ENCODE measurements around the gene CREBZF. TPM values are rescaled to one million over a fixed set of nuclear protein-coding genes. Genes with fewer than 3 reads are reported as not detected.

CREBZF gene
- total and polyA plus RNA-seq, 9 of the 15 experiments (the other 6 are each of a cell fraction or from before 2014, with no cell fraction given) = 7.2 to 70.2 (median 40.5) TPM

DNA sequence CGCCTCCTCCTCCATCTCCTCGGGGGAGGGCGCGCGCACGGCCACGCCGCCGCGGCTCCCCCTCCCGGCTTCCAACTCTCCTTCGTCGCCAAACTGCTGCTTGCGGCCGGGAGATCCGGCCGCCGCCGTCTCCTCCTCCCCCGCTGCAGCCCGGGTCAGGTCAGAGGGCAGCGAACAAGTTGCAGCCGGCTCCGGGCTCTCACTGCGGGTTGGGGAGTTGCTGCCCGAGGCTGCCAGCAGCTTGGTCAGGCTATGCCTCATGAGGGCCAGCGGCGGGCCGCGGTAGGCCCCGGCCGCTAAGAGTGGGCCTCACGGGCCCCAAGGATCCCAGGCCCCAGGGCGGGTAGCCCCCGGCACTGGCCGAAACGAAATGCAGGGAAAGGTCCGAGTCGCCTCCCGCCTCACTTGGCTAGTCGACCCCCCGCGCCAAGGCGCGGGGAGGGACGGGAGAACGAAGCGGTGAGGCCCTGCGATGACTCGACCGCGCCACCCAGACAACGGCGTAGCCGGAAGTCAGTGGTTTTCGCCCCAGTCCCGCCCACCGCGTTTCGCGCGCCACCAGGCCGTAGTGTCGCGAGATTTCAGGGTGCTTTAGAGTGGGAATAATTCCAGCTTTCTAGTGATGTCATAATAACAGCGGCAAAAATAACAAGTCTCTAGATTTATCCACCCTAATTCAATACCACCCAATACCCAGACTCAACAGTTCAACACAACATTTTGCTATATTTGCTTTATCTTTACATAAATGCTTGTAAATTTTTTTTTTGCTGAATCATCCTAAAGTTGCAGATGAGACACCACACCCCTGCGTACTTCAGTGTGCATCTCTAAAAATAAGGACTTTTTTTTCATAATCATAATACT lies at the start of gene CREBZF (continued):
- TF ChIP-seq ZNF12 (CRISPR knock-in tag; IDR thresholded peaks at IDR 0.05) = 0 out of 2 replicates have a peak, but pooled peaks have one; percentile 49
- peak; percentile 93 for TF ChIP-seq POLR2A (conservative IDR thresholded peaks at IDR 0.05)
- peak; percentile 36; the same call in 1 of the 2 replicates for TF ChIP-seq HCFC1 (IDR thresholded peaks at IDR 0.05; ENCODE audit: low read depth, low read length)
- TF ChIP-seq CHCHD3 (CRISPR knock-in tag; IDR thresholded peaks at IDR 0.05) = no peak; the same call in 1 of the 2 replicates
- TF ChIP-seq, protein P1, sequence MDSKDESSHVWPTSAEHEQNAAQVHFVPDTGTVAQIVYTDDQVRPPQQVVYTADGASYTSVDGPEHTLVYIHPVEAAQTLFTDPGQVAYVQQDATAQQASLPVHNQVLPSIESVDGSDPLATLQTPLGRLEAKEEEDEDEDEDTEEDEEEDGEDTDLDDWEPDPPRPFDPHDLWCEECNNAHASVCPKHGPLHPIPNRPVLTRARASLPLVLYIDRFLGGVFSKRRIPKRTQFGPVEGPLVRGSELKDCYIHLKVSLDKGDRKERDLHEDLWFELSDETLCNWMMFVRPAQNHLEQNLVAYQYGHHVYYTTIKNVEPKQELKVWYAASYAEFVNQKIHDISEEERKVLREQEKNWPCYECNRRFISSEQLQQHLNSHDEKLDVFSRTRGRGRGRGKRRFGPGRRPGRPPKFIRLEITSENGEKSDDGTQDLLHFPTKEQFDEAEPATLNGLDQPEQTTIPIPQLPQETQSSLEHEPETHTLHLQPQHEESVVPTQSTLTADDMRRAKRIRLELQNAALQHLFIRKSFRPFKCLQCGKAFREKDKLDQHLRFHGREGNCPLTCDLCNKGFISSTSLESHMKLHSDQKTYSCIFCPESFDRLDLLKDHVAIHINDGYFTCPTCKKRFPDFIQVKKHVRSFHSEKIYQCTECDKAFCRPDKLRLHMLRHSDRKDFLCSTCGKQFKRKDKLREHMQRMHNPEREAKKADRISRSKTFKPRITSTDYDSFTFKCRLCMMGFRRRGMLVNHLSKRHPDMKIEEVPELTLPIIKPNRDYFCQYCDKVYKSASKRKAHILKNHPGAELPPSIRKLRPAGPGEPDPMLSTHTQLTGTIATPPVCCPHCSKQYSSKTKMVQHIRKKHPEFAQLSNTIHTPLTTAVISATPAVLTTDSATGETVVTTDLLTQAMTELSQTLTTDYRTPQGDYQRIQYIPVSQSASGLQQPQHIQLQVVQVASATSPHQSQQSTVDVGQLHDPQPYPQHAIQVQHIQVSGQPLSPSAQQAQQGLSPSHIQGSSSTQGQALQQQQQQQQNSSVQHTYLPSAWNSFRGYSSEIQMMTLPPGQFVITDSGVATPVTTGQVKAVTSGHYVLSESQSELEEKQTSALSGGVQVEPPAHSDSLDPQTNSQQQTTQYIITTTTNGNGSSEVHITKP (IDR thresholded peaks at IDR 0.05; ENCODE audit: partially characterized antibody) = peak; percentile 15
- peak; percentile 44; the same call in 1 of the 2 replicates for TF ChIP-seq RFX1 (IDR thresholded peaks at IDR 0.05)
- peak; percentile 82 for TF ChIP-seq CREM (IDR thresholded peaks at IDR 0.05; ENCODE audit: low read depth)
- TF ChIP-seq LCOR (CRISPR knock-in tag; IDR thresholded peaks at IDR 0.05) = peak; percentile 15; the same call in 1 of the 2 replicates
- TF ChIP-seq PML (IDR thresholded peaks at IDR 0.05; ENCODE audit: low read length) = peak; percentile 89
- TF ChIP-seq, protein P2, sequence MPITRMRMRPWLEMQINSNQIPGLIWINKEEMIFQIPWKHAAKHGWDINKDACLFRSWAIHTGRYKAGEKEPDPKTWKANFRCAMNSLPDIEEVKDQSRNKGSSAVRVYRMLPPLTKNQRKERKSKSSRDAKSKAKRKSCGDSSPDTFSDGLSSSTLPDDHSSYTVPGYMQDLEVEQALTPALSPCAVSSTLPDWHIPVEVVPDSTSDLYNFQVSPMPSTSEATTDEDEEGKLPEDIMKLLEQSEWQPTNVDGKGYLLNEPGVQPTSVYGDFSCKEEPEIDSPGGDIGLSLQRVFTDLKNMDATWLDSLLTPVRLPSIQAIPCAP (CRISPR knock-in tag; IDR thresholded peaks at IDR 0.05; ENCODE audit: borderline replicate concordance) = 0 out of 2 replicates have a peak, but pooled peaks have one; percentile 55
- TF ChIP-seq MAZ (CRISPR knock-in tag; conservative IDR thresholded peaks at IDR 0.05 in 1 of 2, IDR thresholded peaks at IDR 0.05 in 1 of 2) = peak; percentile 81 to 84
- peak; percentile 96 for TF ChIP-seq NFE2 (IDR thresholded peaks at IDR 0.05; ENCODE audit: low read depth)
- TF ChIP-seq SMARCE1 (IDR thresholded peaks at IDR 0.05) = peak; percentile 62; the same call in 1 of the 2 replicates
- TF ChIP-seq ZNF224 (CRISPR knock-in tag; IDR thresholded peaks at IDR 0.05) = no peak
- no peak for TF ChIP-seq HSF4 (CRISPR knock-in tag; IDR thresholded peaks at IDR 0.05; ENCODE audit: borderline replicate concordance)
- TF ChIP-seq, protein P3, sequence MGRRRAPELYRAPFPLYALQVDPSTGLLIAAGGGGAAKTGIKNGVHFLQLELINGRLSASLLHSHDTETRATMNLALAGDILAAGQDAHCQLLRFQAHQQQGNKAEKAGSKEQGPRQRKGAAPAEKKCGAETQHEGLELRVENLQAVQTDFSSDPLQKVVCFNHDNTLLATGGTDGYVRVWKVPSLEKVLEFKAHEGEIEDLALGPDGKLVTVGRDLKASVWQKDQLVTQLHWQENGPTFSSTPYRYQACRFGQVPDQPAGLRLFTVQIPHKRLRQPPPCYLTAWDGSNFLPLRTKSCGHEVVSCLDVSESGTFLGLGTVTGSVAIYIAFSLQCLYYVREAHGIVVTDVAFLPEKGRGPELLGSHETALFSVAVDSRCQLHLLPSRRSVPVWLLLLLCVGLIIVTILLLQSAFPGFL (CRISPR knock-in tag; IDR thresholded peaks at IDR 0.05) = no peak
- peak; percentile 55; the same call in 1 of the 2 replicates for TF ChIP-seq ZBED1 (IDR thresholded peaks at IDR 0.05)
- no peak for TF ChIP-seq BMI1 (IDR thresholded peaks at IDR 0.05; ENCODE audit: low read length)
- TF ChIP-seq TEAD4 (IDR thresholded peaks at IDR 0.05; ENCODE audit: low read length) = peak; percentile 15; the same call in 1 of the 2 replicates
- TF ChIP-seq TEAD4 (CRISPR knock-in tag; IDR thresholded peaks at IDR 0.05; ENCODE audit: borderline replicate concordance) = no peak
- no peak for TF ChIP-seq ZNF121 (CRISPR knock-in tag; conservative IDR thresholded peaks at IDR 0.05)
- TF ChIP-seq POLR2G (IDR thresholded peaks at IDR 0.05; ENCODE audit: low read depth, low read length) = peak; percentile 95
- peak; percentile 81 for TF ChIP-seq PCBP1 (IDR thresholded peaks at IDR 0.05; ENCODE audit: low read depth, low read length, poor library complexity, severe bottlenecking)
- TF ChIP-seq BACH1 (tag; IDR thresholded peaks at IDR 0.05) = peak; percentile 95

Measured in K562 (cell line).